Measurements from ENCODE around the gene ENPEP.
"Not testable (repeated sequence)": the region's sequence is repeated elsewhere in the genome, so short reads cannot be mapped to it uniquely, and the experiment has no call there.

ENPEP gene

DNA sequence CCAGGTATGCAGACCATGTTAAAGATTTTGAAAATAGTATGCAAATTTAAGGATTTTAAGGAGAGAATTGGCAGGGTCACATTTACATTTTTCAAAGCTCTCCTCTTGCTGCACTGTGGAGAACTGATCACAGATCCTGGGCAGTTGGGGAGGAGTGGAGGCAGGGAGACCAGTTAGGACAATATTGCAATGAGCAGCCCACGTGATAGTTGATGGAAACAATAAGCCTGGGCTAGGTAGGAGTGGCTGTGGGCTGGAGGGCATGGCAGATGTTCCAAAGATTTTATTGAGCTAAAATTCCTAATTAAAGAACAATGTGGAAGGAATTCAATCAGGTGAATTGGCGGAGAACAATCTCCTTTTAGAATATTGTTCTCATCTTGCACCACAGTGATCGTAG, 50.6 kb downstream of the ENPEP start:
- H3K4me1 Mint-ChIP-seq (ENCODE audit: low read depth) = peaks cover 16% of the 10 kb centered on the region
- no peaks in the 10 kb centered on the region for H3K9me3 Mint-ChIP-seq
- H3K27me3 Mint-ChIP-seq = peaks cover 38% of the 10 kb centered on the region
- H3K36me3 Mint-ChIP-seq (ENCODE audit: low read depth) = no peaks in the 10 kb centered on the region
- H3K27ac Mint-ChIP-seq = no peak overlapping the region
- H3K4me3 Mint-ChIP-seq = no peak overlapping the region

DNA sequence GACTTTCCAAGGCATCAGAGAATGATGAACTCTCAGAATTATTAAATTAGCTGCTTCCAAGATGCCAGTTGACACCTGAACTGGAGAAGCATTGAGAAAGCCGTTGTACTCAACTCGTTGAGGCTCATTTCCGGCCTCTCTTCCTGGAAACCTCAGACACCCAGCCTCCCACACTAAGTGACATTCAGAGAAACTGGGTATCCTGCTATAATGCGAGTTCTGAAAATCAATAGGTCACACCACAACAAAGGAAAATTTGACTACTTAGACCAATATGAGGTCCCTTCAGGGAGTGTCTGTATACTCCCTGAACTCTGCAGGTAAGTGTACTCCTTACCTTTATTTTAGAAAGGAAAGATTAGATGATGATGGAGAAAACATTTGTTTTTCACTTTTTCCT, 51.2 kb downstream of the ENPEP start:
- H3K36me3 Mint-ChIP-seq (ENCODE audit: low read depth) = no peaks in the 10 kb centered on the region
- peaks cover 38% of the 10 kb centered on the region for H3K27me3 Mint-ChIP-seq
- H3K27ac Mint-ChIP-seq = no peak overlapping the region
- peaks cover 16% of the 10 kb centered on the region for H3K4me1 Mint-ChIP-seq (ENCODE audit: low read depth)
- no peak overlapping the region for H3K4me3 Mint-ChIP-seq
- no peaks in the 10 kb centered on the region for H3K9me3 Mint-ChIP-seq

DNA sequence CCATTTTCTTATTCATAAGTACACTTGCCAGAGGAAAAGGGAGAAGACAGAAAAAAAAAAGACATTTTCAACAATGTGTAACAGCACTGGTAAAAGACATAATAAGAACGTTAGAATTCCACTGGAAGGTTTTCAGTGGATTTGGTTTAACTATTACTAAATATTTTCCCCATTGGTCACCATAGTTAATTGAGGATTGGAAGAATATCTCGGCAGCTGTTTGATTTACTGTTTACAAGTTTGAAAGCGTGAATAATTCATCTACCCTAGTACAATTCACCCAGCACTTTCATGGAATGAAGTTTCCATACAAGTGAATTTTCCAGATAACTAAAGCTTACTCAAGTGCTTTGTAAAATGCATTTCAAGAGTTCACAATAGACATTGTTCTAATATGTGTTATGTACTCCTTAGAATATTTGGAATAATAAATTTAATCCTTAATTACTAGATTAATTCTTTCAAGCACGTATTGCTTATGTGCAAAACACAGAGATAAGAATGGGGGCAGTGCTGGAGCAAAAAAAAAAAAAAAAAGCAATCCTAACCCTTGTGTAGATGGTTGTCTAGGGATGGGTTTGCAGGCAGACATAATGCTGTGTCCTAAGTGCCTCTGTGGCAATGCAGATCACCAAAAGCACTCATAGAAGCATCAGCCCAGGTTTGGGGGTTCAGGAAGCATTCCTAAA, 57.1 kb downstream of the ENPEP start:
- Mint-ChIP-seq H3K27me3 (peaks cover 26% of the 10 kb centered on the region), H3K4me3 (no peak overlapping the region), H3K9me3 (peaks cover 5% of the 10 kb centered on the region), H3K36me3 (ENCODE audit: low read depth) (no peaks in the 10 kb centered on the region), H3K27ac (no peak overlapping the region), H3K4me1 (ENCODE audit: low read depth) (no peaks in the 10 kb centered on the region)

DNA sequence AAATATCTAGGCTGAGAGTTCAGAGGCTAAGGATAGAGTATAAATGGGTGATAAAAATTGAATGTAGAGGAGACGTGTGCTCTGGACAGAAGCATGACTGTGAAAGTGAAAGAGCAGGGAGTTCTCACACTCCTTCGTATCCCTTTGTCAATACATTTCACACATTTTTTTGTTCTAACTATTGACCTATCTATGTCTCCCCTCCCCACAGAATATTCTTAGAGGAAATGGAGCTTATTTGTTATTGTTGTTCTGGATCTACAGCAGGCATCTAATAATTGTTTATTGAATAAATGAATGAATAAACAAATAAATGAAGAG, 57.6 kb downstream of the ENPEP start:
- H3K4me3 Mint-ChIP-seq = no peak overlapping the region

DNA sequence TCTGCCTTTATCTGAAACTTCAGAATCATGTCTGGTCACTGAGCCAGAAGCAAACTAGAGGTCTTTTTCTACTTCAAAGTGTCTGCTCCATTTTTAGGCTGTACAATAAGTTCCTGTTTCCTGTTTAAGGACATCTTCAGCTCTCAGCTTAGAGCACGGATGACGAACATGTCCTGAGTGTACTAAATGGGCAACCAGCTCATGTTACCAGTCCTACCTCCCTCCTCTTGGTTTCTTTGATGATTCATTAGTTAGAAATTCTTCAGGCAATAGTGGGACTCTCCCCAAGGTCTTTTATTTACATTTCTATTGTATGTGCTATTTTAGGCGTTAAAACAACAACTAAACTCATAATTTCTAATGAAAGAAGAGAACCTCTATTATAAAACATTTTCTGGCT, 58.0 kb downstream of the ENPEP start:
- Mint-ChIP-seq H3K27me3 (peaks cover 21% of the 10 kb centered on the region), H3K4me3 (no peak overlapping the region), H3K27ac (no peak overlapping the region), H3K4me1 (ENCODE audit: low read depth) (no peaks in the 10 kb centered on the region), H3K36me3 (ENCODE audit: low read depth) (no peaks in the 10 kb centered on the region), H3K9me3 (peaks cover 5% of the 10 kb centered on the region)

More for the DNA sequence above, 57.6 kb downstream of the ENPEP start:
- no peaks in the 10 kb centered on the region for H3K4me1 Mint-ChIP-seq (ENCODE audit: low read depth)
- peaks cover 21% of the 10 kb centered on the region for H3K27me3 Mint-ChIP-seq
- H3K27ac Mint-ChIP-seq = no peak overlapping the region
- peaks cover 5% of the 10 kb centered on the region for H3K9me3 Mint-ChIP-seq
- H3K36me3 Mint-ChIP-seq (ENCODE audit: low read depth) = no peaks in the 10 kb centered on the region

DNA sequence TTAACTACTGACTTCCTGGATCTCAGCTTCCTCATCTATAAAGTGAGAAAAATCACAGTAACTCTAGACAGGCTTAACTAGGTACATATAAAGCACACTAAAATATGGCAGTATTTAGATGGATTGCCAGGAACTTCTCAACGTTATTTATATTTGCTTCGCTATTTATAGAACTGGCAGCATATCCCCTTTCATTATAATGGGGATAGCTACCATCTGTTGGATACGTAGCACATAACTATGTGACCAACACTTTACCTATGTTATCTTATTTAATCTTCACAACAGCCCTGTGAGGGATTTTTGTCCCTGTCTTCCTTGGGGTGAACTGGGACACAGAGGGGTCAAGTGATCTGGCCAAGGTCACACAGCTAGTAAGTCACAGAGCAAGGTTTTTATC, 64.6 kb downstream of the ENPEP start:
- Mint-ChIP-seq H3K4me3 (no peak overlapping the region), H3K27ac (no peak overlapping the region), H3K36me3 (ENCODE audit: low read depth) (no peaks in the 10 kb centered on the region), H3K27me3 (peaks cover 14% of the 10 kb centered on the region), H3K9me3 (peaks cover 5% of the 10 kb centered on the region), H3K4me1 (ENCODE audit: low read depth) (no peaks in the 10 kb centered on the region)

DNA sequence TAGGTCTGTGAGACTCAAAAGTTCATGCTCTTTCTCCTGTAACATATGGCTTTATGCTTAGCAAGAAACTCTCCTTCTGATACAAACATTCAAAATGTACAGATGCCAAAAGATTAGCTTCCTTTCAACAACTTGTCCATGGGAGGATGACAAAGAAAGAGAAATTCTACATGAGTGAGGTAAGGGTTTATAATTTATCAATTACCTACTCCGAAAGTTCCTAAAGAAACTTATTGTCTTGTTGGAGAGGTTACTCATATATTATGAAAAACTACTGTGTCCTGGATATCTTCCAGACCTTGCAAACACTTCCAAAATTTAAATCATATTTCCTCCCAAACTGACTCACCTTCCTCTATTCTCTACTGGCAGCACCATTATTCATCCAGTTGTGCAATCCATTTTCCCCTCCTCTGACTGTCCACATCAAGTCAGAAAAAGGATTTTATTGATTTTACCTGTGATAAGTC, 65.1 kb downstream of the ENPEP start:
- Mint-ChIP-seq H3K27me3 (peaks cover 14% of the 10 kb centered on the region), H3K36me3 (ENCODE audit: low read depth) (no peaks in the 10 kb centered on the region), H3K27ac (no peak overlapping the region), H3K9me3 (peaks cover 5% of the 10 kb centered on the region), H3K4me3 (no peak overlapping the region), H3K4me1 (ENCODE audit: low read depth) (no peaks in the 10 kb centered on the region)

DNA sequence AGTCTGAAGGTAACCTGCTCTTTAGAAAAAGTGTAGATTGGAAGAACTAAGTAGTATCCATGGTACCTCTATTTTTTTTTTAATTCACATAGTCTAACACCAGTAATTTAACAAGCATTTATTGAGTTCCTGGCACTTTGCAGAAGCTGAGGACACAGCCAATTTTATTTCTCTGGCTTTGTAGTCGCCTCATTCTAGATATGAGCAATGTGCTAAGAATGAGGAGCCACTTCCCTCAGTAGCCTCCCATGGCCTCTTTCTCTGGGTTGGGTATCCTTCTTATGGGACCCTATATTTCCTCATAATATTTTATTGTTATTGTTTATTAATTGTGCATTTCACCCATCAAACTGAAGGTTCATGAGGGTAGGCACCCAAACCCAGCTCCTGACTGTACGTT, 67.6 kb downstream of the ENPEP start:
- no peaks in the 10 kb centered on the region for H3K36me3 Mint-ChIP-seq (ENCODE audit: low read depth)
- H3K27me3 Mint-ChIP-seq = peaks cover 12% of the 10 kb centered on the region
- no peaks in the 10 kb centered on the region for H3K4me1 Mint-ChIP-seq (ENCODE audit: low read depth)
- H3K9me3 Mint-ChIP-seq = no peaks in the 10 kb centered on the region
- no peak overlapping the region for H3K27ac Mint-ChIP-seq
- no peak overlapping the region for H3K4me3 Mint-ChIP-seq

DNA sequence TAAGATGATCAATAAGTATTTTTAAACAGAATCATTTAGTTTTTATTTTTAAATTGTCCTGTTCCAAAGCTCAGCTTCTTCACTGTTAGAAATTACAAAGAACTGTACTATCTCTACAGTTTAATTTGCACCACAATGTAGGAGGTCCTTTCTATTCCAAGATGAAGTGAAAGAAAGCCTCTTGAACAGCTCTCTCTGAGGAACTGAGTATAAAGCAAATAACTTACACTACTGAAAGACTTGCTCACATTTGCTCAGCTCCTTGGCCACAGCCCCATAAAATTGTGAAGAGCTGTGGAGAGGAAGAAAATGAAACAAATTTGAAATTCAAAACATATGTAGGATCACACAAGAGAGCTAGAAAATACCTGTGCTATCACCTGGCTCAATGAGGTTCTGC, 68.6 kb downstream of the ENPEP start:
- Mint-ChIP-seq H3K27me3 (peaks cover 17% of the 10 kb centered on the region), H3K27ac (no peak overlapping the region), H3K4me3 (no peak overlapping the region), H3K36me3 (ENCODE audit: low read depth) (no peaks in the 10 kb centered on the region), H3K9me3 (no peaks in the 10 kb centered on the region), H3K4me1 (ENCODE audit: low read depth) (no peaks in the 10 kb centered on the region)

DNA sequence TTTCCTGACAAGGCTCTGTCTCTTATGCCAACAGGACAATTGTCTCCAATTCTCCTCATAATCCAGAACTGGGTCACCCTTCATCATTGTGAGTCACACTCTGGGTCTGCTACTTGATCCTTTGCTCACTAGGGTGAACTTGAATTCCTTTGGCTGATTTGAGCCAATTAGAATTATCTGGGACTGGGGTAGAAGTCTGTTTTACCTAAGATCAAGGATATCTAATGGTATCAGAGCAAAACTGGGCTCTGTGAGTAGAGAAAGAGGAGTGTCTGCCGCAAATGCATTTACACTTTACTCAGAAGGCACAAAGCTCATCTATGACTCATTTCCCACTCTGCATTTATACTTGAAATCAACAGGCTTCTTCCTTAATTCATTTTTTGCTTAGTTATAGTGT, 74.3 kb downstream of the ENPEP start:
- Mint-ChIP-seq H3K4me1 (ENCODE audit: low read depth) (no peaks in the 10 kb centered on the region), H3K36me3 (ENCODE audit: low read depth) (no peaks in the 10 kb centered on the region), H3K9me3 (no peaks in the 10 kb centered on the region), H3K27me3 (peaks cover 17% of the 10 kb centered on the region), H3K27ac (no peak overlapping the region), H3K4me3 (no peak overlapping the region)

DNA sequence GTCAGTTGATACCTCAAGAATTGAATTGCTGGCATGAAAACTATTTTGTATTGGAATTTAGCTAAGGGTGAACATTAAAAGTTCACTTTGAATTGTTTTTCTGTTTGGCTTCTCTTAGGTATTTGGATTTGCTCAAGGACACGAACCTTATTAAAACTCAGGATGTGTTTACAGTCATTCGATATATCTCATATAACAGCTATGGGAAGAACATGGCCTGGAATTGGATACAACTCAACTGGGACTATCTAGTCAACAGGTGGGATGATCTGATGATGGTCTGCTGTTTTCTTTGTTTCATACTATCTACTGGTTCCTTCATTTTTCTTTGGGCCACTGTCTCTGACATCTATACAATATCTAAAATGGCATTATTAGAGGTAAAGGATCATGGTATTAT, 77.2 kb downstream of the ENPEP start:
- H3K36me3 Mint-ChIP-seq (ENCODE audit: low read depth) = no peaks in the 10 kb centered on the region
- H3K4me1 Mint-ChIP-seq (ENCODE audit: low read depth) = no peaks in the 10 kb centered on the region
- H3K27me3 Mint-ChIP-seq = peaks cover 18% of the 10 kb centered on the region
- H3K9me3 Mint-ChIP-seq = no peaks in the 10 kb centered on the region
- H3K27ac Mint-ChIP-seq = no peak overlapping the region
- no peak overlapping the region for H3K4me3 Mint-ChIP-seq

DNA sequence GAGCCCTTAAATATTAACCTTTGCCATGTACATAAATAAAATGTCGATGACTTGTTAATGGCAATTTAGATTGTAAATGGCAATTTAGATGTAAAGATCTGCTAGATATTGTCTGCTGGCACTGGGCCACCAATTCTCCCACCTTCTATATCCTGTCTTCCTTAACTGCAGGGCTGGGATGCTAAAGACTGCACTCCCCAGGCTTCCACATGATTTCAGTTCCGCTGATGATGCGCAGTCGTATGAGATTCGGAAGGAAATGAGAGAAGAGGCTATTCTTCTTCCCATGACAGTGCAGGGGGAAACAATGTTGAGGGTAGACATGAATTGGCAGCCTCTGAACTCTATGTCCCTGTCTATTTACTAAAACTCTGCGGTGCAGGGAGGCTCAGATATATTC, 91.3 kb downstream of the ENPEP start:
- H3K4me3 Mint-ChIP-seq = no peak overlapping the region
- peaks cover 2% of the 10 kb centered on the region for H3K9me3 Mint-ChIP-seq
- H3K4me1 Mint-ChIP-seq (ENCODE audit: low read depth) = no peaks in the 10 kb centered on the region
- H3K36me3 Mint-ChIP-seq (ENCODE audit: low read depth) = no peaks in the 10 kb centered on the region
- H3K27me3 Mint-ChIP-seq = peaks cover 31% of the 10 kb centered on the region
- no peak overlapping the region for H3K27ac Mint-ChIP-seq

DNA sequence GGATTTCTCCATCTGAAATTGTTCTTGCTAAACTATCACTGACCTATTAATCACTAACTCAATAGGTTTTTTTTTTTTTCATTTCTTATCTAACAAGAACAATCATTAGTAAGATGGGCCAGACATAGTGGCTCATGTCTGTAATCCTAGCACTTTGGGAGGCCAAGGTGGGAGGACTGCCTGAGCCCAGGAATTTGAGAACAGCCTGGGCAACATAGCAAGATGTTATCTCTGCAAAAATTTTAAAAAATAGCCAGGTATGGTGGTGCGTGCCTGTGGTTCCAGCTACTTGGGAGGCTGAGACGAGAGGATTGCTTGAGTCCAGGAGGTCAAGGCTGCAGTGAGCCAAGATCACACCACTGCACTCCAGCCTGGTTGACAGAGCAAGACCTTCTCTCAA, 100.7 kb downstream of the ENPEP start:
- H3K4me1 Mint-ChIP-seq (ENCODE audit: low read depth) = not testable (repeated sequence)

DNA sequence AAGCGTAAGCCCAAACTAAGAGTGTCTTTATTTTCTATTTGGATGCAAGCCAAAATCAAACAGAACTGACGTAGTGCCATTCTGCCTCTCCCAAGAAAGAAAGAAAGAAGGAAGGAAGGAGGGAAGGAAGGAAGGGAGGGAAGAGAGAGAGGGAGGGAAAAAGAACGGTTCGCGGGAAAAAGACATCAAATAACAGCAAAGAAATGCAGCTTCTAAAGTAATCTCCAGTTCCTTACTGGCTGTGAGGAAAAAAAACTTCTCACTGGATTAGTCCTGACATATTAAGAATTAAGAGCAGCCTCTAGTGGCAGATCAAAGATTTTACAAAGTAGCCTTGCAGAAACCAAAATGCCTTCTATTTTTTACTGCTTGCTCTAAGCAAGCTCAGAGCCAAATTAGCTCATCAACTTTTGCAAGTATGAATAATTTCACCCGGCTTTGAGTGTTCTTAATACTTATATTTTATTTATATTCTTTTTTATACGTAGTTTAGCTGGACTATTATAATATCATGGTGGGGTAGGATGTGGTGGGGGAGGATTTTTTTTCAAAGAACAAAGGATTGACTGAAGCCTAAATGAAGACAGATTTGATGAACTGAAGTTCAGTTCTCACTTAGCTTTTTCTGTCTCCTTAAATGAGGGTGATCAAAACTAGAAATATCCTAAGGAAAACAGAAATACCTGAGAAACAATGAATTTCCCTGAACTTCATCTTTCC, 110.3 kb downstream of the ENPEP start:
- H3K9me3 Mint-ChIP-seq = no peaks in the 10 kb centered on the region

More for the DNA sequence above, 100.7 kb downstream of the ENPEP start:
- H3K36me3 Mint-ChIP-seq (ENCODE audit: low read depth); H3K27ac Mint-ChIP-seq; H3K4me3 Mint-ChIP-seq: not testable (repeated sequence)
- Mint-ChIP-seq H3K9me3 (peaks cover 13% of the 10 kb centered on the region), H3K27me3 (peaks cover 20% of the 10 kb centered on the region)

DNA sequence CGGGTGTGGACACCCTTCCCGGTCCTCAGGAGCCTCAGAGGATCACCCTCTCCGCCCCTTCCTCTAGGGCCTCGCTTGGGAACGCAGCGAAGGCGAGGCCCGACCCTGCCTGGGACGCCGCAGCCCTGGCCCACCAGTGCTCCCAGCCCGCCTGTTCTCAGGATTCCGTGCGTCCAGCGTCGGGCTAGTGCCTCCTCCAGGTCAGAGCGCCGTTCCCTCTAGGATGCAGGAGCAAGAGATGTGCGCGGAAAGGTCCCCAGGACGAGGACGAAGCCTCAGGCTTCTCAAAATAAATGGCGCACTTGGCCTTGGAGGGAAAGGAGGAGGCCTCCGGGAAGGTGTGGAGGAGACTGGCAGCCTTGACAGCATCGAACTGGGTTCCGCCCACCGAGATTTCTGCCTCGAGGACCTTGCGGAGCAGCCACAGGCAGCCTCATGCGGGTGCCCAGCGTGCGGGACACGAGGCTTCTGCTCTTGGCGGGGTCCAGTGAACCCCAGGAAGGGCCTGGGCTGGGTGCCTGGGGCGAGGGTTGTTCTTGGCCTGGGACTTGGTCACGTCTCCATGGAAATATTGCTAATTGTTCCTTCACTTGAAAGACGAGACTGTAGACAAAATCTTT, 111.8 kb downstream of the ENPEP start:
- peaks cover 10% of the 10 kb centered on the region for H3K27me3 Mint-ChIP-seq
- no peak overlapping the region for H3K4me3 Mint-ChIP-seq
- no peaks in the 10 kb centered on the region for H3K4me1 Mint-ChIP-seq (ENCODE audit: low read depth)
- no peaks in the 10 kb centered on the region for H3K9me3 Mint-ChIP-seq
- no peak overlapping the region for H3K27ac Mint-ChIP-seq
- no peaks in the 10 kb centered on the region for H3K36me3 Mint-ChIP-seq (ENCODE audit: low read depth)

More for the DNA sequence above, 110.3 kb downstream of the ENPEP start:
- Mint-ChIP-seq H3K4me3 (no peak overlapping the region), H3K27me3 (peaks cover 15% of the 10 kb centered on the region), H3K27ac (no peak overlapping the region), H3K36me3 (ENCODE audit: low read depth) (no peaks in the 10 kb centered on the region), H3K4me1 (ENCODE audit: low read depth) (no peaks in the 10 kb centered on the region)

Data from stimulated activated naive CD8-positive, alpha-beta T cell treated with anti-CD3 and anti-CD28 coated beads, Interleukin-15, Interleukin-2, amounts not matched to agents 100 ng/mL and 50 ng/mL, for 24 hours (primary cell).